Measurements from ENCODE around the gene TM4SF4.

TM4SF4 gene, protein sequence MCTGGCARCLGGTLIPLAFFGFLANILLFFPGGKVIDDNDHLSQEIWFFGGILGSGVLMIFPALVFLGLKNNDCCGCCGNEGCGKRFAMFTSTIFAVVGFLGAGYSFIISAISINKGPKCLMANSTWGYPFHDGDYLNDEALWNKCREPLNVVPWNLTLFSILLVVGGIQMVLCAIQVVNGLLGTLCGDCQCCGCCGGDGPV

DNA sequence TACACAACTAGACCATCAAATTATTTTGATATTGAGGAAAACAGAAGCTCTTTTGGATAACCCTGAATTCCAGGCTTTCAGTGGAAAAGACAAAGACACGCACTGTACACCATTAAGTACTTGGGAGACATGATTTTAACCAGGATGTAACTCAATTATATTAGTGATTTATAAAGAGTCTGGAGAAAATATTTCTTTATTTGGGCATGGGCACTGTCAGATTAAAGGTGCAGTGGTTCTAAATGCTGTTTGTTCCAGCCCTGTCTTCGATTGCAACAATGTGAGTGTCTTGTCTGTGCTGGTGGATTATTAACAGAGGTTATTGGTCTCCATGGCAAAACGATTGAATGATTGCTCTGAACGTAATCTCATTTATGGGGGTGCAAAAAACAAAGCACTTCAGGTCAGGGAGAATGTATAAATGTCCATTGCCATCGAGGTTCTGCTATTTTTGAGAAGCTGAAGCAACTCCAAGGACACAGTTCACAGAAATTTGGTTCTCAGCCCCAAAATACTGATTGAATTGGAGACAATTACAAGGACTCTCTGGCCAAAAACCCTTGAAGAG is at the start of gene TM4SF4:
TM4SF4 (plus strand) TSS at position 448 of the 568 bp plus-strand sequence. CDS start 181 bp downstream, outside the sequence.
- Histone ChIP-seq H3K4me3 (no peak within 1 kb of the TSS), H3K9ac (ENCODE audit: insufficient read length) (no peak within 1 kb of the TSS), H3K27ac (no peak within 1 kb of the TSS), H3K9me3 (ENCODE audit: low read depth, low read length) (no peaks in the 10 kb centered on the region), H3K36me3 (ENCODE audit: insufficient read depth, low read length) (no peaks in the 10 kb centered on the region)
- no peak for DNase-seq (ENCODE audit: low read depth, low spot score)
- TF ChIP-seq POLR2AphosphoS5 (IDR thresholded peaks at IDR 0.05; ENCODE audit: borderline replicate concordance, low read depth, low read length) (no peak), EZH2 (IDR thresholded peaks at IDR 0.05) (no peak), FOXP2 (optimal IDR thresholded peaks at IDR 0.05; ENCODE audit: control extremely low read depth, extremely low read length, insufficient read depth) (no peak)

DNA sequence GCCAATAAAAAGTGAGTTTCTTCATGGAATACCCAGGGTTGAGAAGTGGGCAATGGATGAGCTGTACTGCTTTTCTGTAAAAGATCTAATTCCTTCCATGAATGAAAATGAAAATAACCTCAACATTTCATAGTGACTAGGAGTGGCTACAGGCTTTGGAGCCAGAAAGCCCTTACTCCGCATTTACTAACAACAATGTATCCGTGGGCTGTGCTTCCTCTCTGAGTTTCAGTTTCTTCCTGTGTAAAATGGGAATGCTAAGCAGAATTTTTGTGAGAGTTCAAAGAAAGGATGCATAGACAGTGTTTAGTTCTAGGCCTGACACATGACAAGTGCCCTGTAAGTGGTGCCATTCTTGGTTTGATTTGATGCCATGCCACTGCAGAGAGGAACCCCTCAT is 49.6 kb upstream of the TM4SF4 start:
- H3K9me3 ChIP-seq (ENCODE audit: low read depth, low read length), result no peaks in the 10 kb centered on the region
- DNase-seq (ENCODE audit: low read depth, low spot score), result no peak
- no peak overlapping the region for H3K9ac ChIP-seq (ENCODE audit: insufficient read length)
- no peaks in the 10 kb centered on the region for H3K36me3 ChIP-seq (ENCODE audit: insufficient read depth, low read length)
- no peak overlapping the region for H3K27ac ChIP-seq
- no peak overlapping the region for H3K4me3 ChIP-seq
- TF ChIP-seq FOXP2 (optimal IDR thresholded peaks at IDR 0.05; ENCODE audit: control extremely low read depth, extremely low read length, insufficient read depth) (no peak), POLR2AphosphoS5 (IDR thresholded peaks at IDR 0.05; ENCODE audit: borderline replicate concordance, low read depth, low read length) (no peak), EZH2 (IDR thresholded peaks at IDR 0.05) (no peak)

DNA sequence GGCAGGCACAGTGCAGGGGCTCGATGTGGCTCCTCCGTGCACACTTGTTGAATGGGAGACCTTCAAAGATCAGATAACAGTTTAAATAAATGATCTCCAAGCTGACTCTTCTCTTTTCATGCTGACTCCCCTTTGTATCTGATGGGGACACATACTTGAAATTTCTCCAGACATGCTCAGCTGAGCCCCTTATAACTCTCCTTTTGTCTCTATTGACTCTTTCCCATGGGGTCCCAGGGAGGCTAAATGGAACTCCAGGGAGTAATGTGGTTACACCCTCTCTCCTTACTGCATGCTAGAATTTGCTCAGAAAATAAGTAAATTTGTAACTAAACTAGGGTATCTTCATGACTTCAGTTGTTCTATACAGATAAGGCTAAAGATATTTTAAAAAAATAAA is 48.2 kb upstream of the TM4SF4 start:
- no peak for TF ChIP-seq FOXP2 (optimal IDR thresholded peaks at IDR 0.05; ENCODE audit: control extremely low read depth, extremely low read length, insufficient read depth)
- no peak for TF ChIP-seq POLR2AphosphoS5 (IDR thresholded peaks at IDR 0.05; ENCODE audit: borderline replicate concordance, low read depth, low read length)
- TF ChIP-seq EZH2 (IDR thresholded peaks at IDR 0.05), result no peak
- Histone ChIP-seq H3K4me3 (no peak overlapping the region), H3K9ac (ENCODE audit: insufficient read length) (no peak overlapping the region), H3K36me3 (ENCODE audit: insufficient read depth, low read length) (no peaks in the 10 kb centered on the region), H3K27ac (no peak overlapping the region), H3K9me3 (ENCODE audit: low read depth, low read length) (no peaks in the 10 kb centered on the region)
- DNase-seq (ENCODE audit: low read depth, low spot score), result no peak

DNA sequence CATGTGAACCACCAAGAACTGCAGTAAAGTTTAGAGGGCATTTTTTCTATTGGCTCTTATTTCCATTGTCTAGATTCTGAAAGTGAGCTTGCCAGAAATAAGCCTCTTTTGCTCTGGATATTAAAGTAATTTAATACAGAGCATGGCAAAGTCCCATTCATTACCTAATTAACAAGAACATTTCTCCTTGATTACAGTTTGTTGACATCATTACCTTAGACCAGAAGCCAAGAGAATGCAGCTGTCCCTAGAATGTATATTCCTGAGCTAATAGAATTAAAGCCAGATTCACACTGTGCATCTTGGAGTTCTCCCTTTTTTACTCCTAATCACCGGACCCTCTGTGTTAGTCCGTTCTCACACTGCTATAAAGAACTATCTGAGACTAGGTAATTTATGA is 46.4 kb upstream of the TM4SF4 start:
- TF ChIP-seq FOXP2 (optimal IDR thresholded peaks at IDR 0.05; ENCODE audit: control extremely low read depth, extremely low read length, insufficient read depth) (no peak), EZH2 (IDR thresholded peaks at IDR 0.05) (no peak), POLR2AphosphoS5 (IDR thresholded peaks at IDR 0.05; ENCODE audit: borderline replicate concordance, low read depth, low read length) (no peak)

DNA sequence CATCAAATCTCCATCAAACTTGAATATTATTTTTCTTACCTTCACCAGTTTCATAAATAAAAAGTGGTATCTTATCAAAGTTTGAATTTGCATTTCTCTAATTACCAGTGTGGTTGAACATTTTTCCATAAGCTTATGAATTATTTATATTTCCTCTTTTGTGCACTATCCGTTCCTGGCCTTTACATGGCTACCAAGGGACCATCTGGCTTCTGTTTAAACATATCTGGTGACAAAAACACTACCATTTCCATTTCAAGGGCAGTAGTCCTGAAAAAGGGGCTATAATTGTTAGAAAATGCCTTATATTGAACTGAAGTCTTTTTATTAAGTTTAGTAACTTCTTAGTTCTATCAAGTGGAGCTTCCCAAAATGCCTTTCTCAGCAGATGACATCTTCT is 44.3 kb upstream of the TM4SF4 start:
- no peaks in the 10 kb centered on the region for H3K9me3 ChIP-seq (ENCODE audit: low read depth, low read length)
- no peak overlapping the region for H3K4me3 ChIP-seq
- H3K27ac ChIP-seq, result no peak overlapping the region
- no peak for DNase-seq (ENCODE audit: low read depth, low spot score)
- H3K36me3 ChIP-seq (ENCODE audit: insufficient read depth, low read length), result no peaks in the 10 kb centered on the region
- H3K9ac ChIP-seq (ENCODE audit: insufficient read length), result no peak overlapping the region
- TF ChIP-seq EZH2 (IDR thresholded peaks at IDR 0.05) (no peak), POLR2AphosphoS5 (IDR thresholded peaks at IDR 0.05; ENCODE audit: borderline replicate concordance, low read depth, low read length) (no peak), FOXP2 (optimal IDR thresholded peaks at IDR 0.05; ENCODE audit: control extremely low read depth, extremely low read length, insufficient read depth) (no peak)

More for the DNA sequence above, 46.4 kb upstream of the TM4SF4 start:
- DNase-seq (ENCODE audit: low read depth, low spot score), result no peak
- H3K9ac ChIP-seq (ENCODE audit: insufficient read length), result no peak overlapping the region
- H3K27ac ChIP-seq, result no peak overlapping the region
- H3K9me3 ChIP-seq (ENCODE audit: low read depth, low read length), result no peaks in the 10 kb centered on the region
- no peaks in the 10 kb centered on the region for H3K36me3 ChIP-seq (ENCODE audit: insufficient read depth, low read length)
- no peak overlapping the region for H3K4me3 ChIP-seq

DNA sequence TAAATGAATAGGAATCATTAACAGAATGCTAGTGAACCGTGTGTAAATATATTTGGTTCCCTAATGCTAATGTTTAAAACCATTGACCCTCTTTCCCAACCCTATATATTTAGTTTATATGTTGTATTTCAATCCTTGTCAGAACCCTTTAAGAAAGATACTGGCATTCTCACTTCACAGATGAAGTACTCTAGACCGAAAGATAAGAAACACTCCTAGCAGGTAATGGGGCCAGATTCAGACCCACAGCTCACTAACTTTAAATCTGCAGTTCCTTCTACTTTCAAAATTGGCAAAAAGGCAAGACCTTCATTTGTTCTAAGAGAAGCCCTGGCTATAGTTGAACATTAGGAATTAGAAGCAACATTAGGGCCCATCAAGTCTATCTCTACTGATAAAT is 42.3 kb upstream of the TM4SF4 start:
- Histone ChIP-seq H3K9ac (ENCODE audit: insufficient read length) (no peak overlapping the region), H3K27ac (no peak overlapping the region), H3K9me3 (ENCODE audit: low read depth, low read length) (no peaks in the 10 kb centered on the region), H3K4me3 (no peak overlapping the region), H3K36me3 (ENCODE audit: insufficient read depth, low read length) (no peaks in the 10 kb centered on the region)
- TF ChIP-seq FOXP2 (optimal IDR thresholded peaks at IDR 0.05; ENCODE audit: control extremely low read depth, extremely low read length, insufficient read depth) (no peak), EZH2 (IDR thresholded peaks at IDR 0.05) (no peak), POLR2AphosphoS5 (IDR thresholded peaks at IDR 0.05; ENCODE audit: borderline replicate concordance, low read depth, low read length) (no peak)
- no peak for DNase-seq (ENCODE audit: low read depth, low spot score)

DNA sequence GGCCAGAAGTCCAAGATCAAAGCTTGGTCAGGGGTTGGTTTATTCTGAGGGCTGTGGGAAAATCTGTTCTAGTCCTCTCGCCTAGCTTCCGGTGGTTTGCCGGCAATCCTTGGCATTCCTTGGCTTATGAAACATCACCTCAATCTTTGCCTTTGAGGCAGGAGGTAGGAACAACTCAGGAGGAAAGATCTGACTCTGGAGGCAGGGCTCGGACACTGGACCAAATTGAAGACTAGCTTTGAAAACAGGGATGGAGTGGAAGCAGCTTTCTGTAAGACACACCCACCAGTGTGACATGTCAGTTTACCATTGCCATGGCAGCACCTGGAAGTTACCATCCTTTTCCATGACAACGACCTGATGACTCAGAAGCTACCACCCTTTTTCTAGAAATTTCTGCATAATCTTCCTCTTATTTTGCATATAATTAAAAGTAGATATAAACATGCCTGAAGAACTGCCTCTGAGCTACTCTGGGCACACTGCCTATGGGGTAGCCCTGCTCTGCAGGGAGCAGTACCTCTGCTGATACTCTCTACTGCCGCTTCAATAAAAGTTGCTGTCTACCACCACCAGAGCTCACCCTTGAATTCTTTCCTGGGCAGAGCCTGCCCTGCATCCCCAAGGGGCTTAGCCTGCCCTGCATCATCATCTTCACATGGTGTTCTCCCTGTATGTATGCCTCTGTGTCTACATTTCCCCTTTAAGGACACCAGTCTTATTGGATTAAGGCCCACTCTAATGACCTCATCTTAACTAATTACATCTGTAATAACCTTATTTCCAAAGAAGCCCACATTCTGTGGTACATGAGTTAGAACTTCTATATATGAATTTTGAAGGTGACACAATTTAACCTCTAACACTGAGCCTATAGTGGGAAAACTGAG is 38.3 kb upstream of the TM4SF4 start:
- Histone ChIP-seq H3K9ac (ENCODE audit: insufficient read length) (no peak overlapping the region), H3K4me3 (no peak overlapping the region), H3K36me3 (ENCODE audit: insufficient read depth, low read length) (no peaks in the 10 kb centered on the region), H3K27ac (no peak overlapping the region), H3K9me3 (ENCODE audit: low read depth, low read length) (no peaks in the 10 kb centered on the region)
- DNase-seq (ENCODE audit: low read depth, low spot score), result no peak
- TF ChIP-seq POLR2AphosphoS5 (IDR thresholded peaks at IDR 0.05; ENCODE audit: borderline replicate concordance, low read depth, low read length) (no peak), FOXP2 (optimal IDR thresholded peaks at IDR 0.05; ENCODE audit: control extremely low read depth, extremely low read length, insufficient read depth) (no peak), EZH2 (IDR thresholded peaks at IDR 0.05) (no peak)

DNA sequence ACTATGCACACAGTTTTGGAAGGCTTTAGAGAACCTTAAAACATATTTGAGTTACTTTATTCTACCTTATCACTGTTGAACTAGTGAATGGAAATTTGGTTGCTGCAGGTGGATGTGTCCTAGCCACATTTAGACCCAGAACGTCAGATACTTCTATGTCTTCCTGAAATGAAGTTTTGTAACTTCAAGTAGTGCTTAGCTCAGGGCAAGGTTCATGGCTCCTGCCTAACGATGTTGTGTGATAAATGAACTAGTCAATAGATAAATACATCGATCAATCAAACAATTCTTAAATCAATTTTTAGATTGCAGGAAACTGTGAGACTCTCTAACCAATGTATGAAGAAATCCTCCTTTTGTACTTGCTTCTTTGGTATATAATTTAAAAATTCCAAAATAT is 37.2 kb upstream of the TM4SF4 start:
- Histone ChIP-seq H3K9ac (ENCODE audit: insufficient read length) (no peak overlapping the region), H3K4me3 (no peak overlapping the region), H3K27ac (no peak overlapping the region), H3K9me3 (ENCODE audit: low read depth, low read length) (no peaks in the 10 kb centered on the region), H3K36me3 (ENCODE audit: insufficient read depth, low read length) (no peaks in the 10 kb centered on the region)
- no peak for DNase-seq (ENCODE audit: low read depth, low spot score)
- TF ChIP-seq FOXP2 (optimal IDR thresholded peaks at IDR 0.05; ENCODE audit: control extremely low read depth, extremely low read length, insufficient read depth) (no peak), POLR2AphosphoS5 (IDR thresholded peaks at IDR 0.05; ENCODE audit: borderline replicate concordance, low read depth, low read length) (no peak), EZH2 (IDR thresholded peaks at IDR 0.05) (no peak)

Data from SK-N-MC (cell line).